Vagina (tissue), 2 donors: ENCODE data around the gene SLC39A12. TPM values are rescaled to one million over a fixed set of nuclear protein-coding genes. Genes with fewer than 3 reads are reported as not detected.

Experiments
- DNase-seq, 2 donors: peaks; one replicate each; pipeline ENCODE4 v3.0.0-alpha.2; 2017; ENCODE audit errors: extremely low spot score in 2 of 2
- H3K27ac ChIP-seq: fragments of 200-600 bp; sonication (generic); one replicate; pipeline ENCODE4 v1.5.1; 2019
- H3K27me3 ChIP-seq: fragments of 200-600 bp; sonication (generic); one replicate; pipeline ENCODE4 v1.5.1; 2019
- H3K36me3 ChIP-seq, 2 donors: fragments of 200-600 bp; sonication (generic); one replicate each; pipeline ENCODE4 v1.5.1; 2017 to 2019
- H3K4me1 ChIP-seq: fragments of 200-600 bp; sonication (generic); one replicate; pipeline ENCODE4 v1.5.1; 2019
- H3K4me3 ChIP-seq, 2 donors: fragments of 200-600 bp; sonication (generic); 1 replicate in 1 of 2; 2 replicates in 1 of 2; pipeline ENCODE4 v1.5.1; 2016 to 2019
- H3K9me3 ChIP-seq: fragments of 200-600 bp; sonication (generic); one replicate; pipeline ENCODE4 v1.5.1; 2019
- POLR2A ChIP-seq, 2 donors: fragments of 450-650 bp; IDR thresholded peaks; one replicate each; pipeline ENCODE4 v1.6.1; 2017; ENCODE audit warnings: antibody characterized with exemption in 2 of 2, mild to moderate bottlenecking in 2 of 2, moderate library complexity in 2 of 2
- POLR2AphosphoS5 ChIP-seq, 2 donors: sonication (generic); formaldehyde crosslinking; IDR thresholded peaks; one replicate each; pipeline ENCODE4 v1.9.0; 2017; ENCODE audit warnings: antibody characterized with exemption in 2 of 2, mild to moderate bottlenecking in 2 of 2, low read depth in 1 of 2; ENCODE audit not compliant: insufficient read depth in 1 of 2
- intact Hi-C: fragments of 100-400 bp; cut with DNase I; formaldehyde crosslinking; loops from one replicate; pipeline ENCODE4 v1.15.1; 2023
- total RNA-seq: library from RNA; depleted of rRNA; stranded (reverse); fragments of >200 nt; gene quantifications from one replicate; pipeline ENCODE4 v1.2.3, GENCODE V29; 2016
- TF ChIP-seq, protein P1 (sequence below), 3 experiments: fragments of 450-650 bp in 2 of 3; fragments of 200-600 bp in 1 of 3; sonication (generic) in 1 of 3; IDR thresholded peaks; one replicate each; pipeline ENCODE4 v1.5.1; 2017 to 2019; ENCODE audit warnings: antibody characterized with exemption in 3 of 3, mild to moderate bottlenecking in 2 of 3, moderate library complexity in 2 of 3

SLC39A12 gene
- not detected for total RNA-seq

DNA sequence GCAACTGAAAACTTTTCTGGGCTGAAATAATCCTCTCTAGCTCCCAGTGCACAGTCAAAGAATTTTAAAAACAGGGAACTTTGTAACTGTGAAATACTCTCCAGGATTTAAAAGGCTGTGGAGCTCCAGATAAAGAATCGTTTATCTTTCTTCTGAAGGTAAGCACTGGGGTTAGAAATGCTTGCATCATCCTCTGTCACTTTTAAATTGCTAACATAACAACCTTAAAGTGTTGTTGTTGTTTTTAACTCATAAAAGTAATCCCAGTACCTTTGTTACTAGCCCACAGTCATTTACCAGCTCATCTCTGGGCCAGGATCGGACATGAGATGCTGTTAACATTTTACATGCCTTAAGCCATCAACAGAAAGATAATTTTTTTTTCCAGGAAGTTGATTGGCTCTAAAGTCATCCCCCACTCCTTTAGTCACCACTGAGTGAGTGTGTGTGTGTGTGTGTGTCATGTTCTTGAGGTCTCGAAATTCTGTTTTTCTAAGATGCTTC is at the start of gene SLC39A12:
SLC39A12 (plus strand) TSS at position 51 of the 504 bp plus-strand sequence. CDS start 1,359 bp downstream, outside the sequence.
- no peak within 1 kb of the TSS for H3K27ac ChIP-seq
- H3K4me3 ChIP-seq = no peak within 1 kb of the TSS
- no peak for DNase-seq
- H3K27me3 ChIP-seq = no peaks in the 10 kb centered on the region
- H3K36me3 ChIP-seq = no peaks in the 10 kb centered on the region
- TF ChIP-seq POLR2AphosphoS5 (IDR thresholded peaks at IDR 0.05; ENCODE audit: insufficient read depth in 1 of 2, low read depth in 1 of 2) (no peak), POLR2A (IDR thresholded peaks at IDR 0.05) (no peak)
- TF ChIP-seq, protein P1, sequence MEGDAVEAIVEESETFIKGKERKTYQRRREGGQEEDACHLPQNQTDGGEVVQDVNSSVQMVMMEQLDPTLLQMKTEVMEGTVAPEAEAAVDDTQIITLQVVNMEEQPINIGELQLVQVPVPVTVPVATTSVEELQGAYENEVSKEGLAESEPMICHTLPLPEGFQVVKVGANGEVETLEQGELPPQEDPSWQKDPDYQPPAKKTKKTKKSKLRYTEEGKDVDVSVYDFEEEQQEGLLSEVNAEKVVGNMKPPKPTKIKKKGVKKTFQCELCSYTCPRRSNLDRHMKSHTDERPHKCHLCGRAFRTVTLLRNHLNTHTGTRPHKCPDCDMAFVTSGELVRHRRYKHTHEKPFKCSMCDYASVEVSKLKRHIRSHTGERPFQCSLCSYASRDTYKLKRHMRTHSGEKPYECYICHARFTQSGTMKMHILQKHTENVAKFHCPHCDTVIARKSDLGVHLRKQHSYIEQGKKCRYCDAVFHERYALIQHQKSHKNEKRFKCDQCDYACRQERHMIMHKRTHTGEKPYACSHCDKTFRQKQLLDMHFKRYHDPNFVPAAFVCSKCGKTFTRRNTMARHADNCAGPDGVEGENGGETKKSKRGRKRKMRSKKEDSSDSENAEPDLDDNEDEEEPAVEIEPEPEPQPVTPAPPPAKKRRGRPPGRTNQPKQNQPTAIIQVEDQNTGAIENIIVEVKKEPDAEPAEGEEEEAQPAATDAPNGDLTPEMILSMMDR (IDR thresholded peaks at IDR 0.05) = no peak
- no peaks in the 10 kb centered on the region for H3K9me3 ChIP-seq
- intact Hi-C loops = no loop called here
- no peaks in the 10 kb centered on the region for H3K4me1 ChIP-seq

GRCh38 chr10:17904564-17904963 is 47.2 kb upstream of the SLC39A12 start:
- Histone ChIP-seq H3K27ac (no peak overlapping the region), H3K4me3 (no peak overlapping the region), H3K9me3 (no peaks in the 10 kb centered on the region), H3K36me3 (no peaks in the 10 kb centered on the region), H3K4me1 (no peaks in the 10 kb centered on the region), H3K27me3 (no peaks in the 10 kb centered on the region)
- TF ChIP-seq POLR2AphosphoS5 (IDR thresholded peaks at IDR 0.05; ENCODE audit: insufficient read depth in 1 of 2, low read depth in 1 of 2) = no peak
- TF ChIP-seq, protein P1 (IDR thresholded peaks at IDR 0.05) = no peak
- no peak for TF ChIP-seq POLR2A (IDR thresholded peaks at IDR 0.05)
- DNase-seq = no peak
- intact Hi-C loops = no loop called here

DNA sequence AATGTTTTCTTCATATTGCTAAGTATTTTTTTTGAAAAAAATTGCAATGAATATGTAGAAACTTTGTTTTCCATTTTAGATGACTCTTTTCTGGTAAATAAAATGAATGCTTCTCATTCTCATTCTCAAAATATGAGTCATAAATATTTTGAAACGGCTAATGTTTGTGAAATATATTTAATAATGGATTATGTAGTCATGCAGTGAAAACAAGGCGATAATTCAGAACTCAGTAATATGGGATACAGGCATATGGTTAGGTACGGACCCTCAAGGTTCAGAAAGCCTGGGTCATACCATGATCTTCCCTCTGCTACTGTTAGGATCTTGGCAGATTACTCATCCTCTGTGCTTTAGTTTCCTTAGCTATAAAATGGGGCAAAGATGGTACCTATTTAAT is 46.2 kb upstream of the SLC39A12 start:
- Histone ChIP-seq H3K36me3 (no peaks in the 10 kb centered on the region), H3K4me3 (no peak overlapping the region), H3K27ac (no peak overlapping the region), H3K27me3 (no peaks in the 10 kb centered on the region), H3K4me1 (no peaks in the 10 kb centered on the region), H3K9me3 (no peaks in the 10 kb centered on the region)
- no peak for DNase-seq
- intact Hi-C loops = no loop called here
- TF ChIP-seq, protein P1 (IDR thresholded peaks at IDR 0.05) = no peak
- TF ChIP-seq POLR2A (IDR thresholded peaks at IDR 0.05) (no peak), POLR2AphosphoS5 (IDR thresholded peaks at IDR 0.05; ENCODE audit: insufficient read depth in 1 of 2, low read depth in 1 of 2) (no peak)

DNA sequence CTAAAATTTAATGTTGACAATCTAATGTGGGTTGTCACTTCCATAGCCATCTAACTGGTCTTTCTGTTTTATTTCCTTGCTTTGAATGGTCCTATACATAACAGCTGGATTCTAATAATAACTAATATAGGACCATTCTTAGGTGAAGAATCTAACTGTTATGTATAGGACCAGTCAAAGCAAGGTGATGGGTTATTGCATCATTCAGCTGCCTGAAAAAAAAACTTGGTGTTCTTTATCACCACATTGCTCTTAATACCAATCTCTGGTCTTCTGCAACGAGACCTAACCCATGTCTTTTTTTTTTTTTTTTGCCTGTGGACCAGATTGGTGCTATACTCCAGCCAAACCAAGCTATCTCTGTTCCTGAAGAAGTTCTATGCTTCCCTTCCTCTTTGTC is 45.7 kb upstream of the SLC39A12 start:
- TF ChIP-seq POLR2A (IDR thresholded peaks at IDR 0.05) = no peak
- TF ChIP-seq, protein P1 (IDR thresholded peaks at IDR 0.05) = no peak
- no peak for TF ChIP-seq POLR2AphosphoS5 (IDR thresholded peaks at IDR 0.05; ENCODE audit: insufficient read depth in 1 of 2, low read depth in 1 of 2)
- Histone ChIP-seq H3K27ac (no peak overlapping the region), H3K36me3 (no peaks in the 10 kb centered on the region), H3K9me3 (no peaks in the 10 kb centered on the region), H3K4me3 (no peak overlapping the region), H3K4me1 (no peaks in the 10 kb centered on the region), H3K27me3 (no peaks in the 10 kb centered on the region)
- DNase-seq = no peak
- intact Hi-C loops = no loop called here

- Histone ChIP-seq H3K9me3 (no peaks in the 10 kb centered on the region), H3K27me3 (no peaks in the 10 kb centered on the region), H3K4me1 (no peaks in the 10 kb centered on the region), H3K4me3 (no peak overlapping the region), H3K27ac (no peak overlapping the region), H3K36me3 (no peaks in the 10 kb centered on the region)
- TF ChIP-seq POLR2A (IDR thresholded peaks at IDR 0.05) (no peak), POLR2AphosphoS5 (IDR thresholded peaks at IDR 0.05; ENCODE audit: insufficient read depth in 1 of 2, low read depth in 1 of 2) (no peak)
- TF ChIP-seq, protein P1 (IDR thresholded peaks at IDR 0.05) = no peak
- intact Hi-C loops = no loop called here
- DNase-seq = no peak
Measured at GRCh38 chr10:17907641-17908040, 44.1 kb upstream of the SLC39A12 start.
